Lower leg skin (tissue), 4 donors: ENCODE results near the gene THEMIS2. TPM values are rescaled to one million over a fixed set of nuclear protein-coding genes. Genes with fewer than 3 reads are reported as not detected.

Experiments used
- DNase-seq, 2 donors: peaks; one replicate each; pipeline ENCODE4 v3.0.0-alpha.2; 2019; ENCODE audit warnings: low spot score in 2 of 2
- H3K4me3 ChIP-seq: fragments of 200-600 bp; sonication (generic); 2 replicates; pipeline ENCODE4 v1.5.1; 2017; ENCODE audit warnings: mild to moderate bottlenecking, low read depth; ENCODE audit not compliant: poor library complexity, severe bottlenecking
- POLR2A ChIP-seq, 2 donors: fragments of 450-650 bp; IDR thresholded peaks; one replicate each; pipeline ENCODE4 v1.6.1; 2016 to 2017; ENCODE audit warnings: antibody characterized with exemption in 2 of 2, mild to moderate bottlenecking in 1 of 2, moderate library complexity in 1 of 2
- WGBS, 2 donors: methylation state at CpG; one replicate each; pipeline ENCODE4 v1.1.5; 2018; 5-methylcytosine and 5-hydroxymethylcytosine counted together
- intact Hi-C: fragments of 100-400 bp; cut with DNase I; formaldehyde crosslinking; loops from one replicate; pipeline ENCODE4 v1.15.0; 2023; ENCODE audit warnings: low total_unique reads
- total RNA-seq, 4 donors: library from RNA; depleted of rRNA; stranded (reverse); fragments of >200 nt; gene quantifications; one replicate each; pipeline ENCODE4 v1.1.0, GENCODE V29; 2016
- TF ChIP-seq, protein P1 (sequence below), 3 donors: fragments of 450-650 bp; IDR thresholded peaks; one replicate each; pipeline ENCODE4 v1.5.1; 2016; ENCODE audit warnings: antibody characterized with exemption in 3 of 3, mild to moderate bottlenecking in 3 of 3, moderate library complexity in 2 of 3

THEMIS2 gene
- total RNA-seq, 4 donors from 2014 or later: 5.1 to 12.6 (median 8.9) TPM

DNA sequence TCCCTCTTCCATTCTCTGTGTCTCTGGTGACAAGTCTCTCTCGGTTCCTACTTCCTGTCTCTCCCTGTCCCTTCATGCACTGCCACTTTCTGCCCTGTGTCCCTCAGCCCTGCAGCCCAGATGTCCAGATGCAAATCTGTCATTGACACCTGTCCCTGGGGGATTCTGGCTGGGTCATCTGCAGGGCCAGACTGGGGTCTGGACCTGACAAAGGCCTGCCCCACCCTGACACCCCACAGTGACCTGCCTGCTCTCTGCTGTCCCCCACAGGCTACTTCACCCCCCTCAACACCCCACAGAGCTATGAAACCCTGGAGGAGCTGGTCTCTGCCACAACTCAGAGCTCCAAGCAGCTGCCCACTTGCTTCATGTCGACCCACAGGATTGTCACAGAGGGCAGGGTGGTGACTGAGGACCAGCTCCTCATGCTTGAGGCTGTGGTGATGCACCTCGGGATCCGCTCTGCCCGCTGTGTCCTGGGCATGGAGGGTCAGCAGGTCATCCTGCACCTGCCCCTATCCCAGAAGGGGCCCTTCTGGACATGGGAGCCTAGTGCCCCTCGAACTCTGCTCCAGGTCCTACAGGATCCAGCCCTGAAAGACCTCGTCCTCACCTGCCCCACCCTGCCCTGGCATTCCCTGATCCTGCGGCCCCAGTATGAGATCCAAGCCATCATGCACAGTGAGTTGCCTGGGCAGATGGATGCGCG is 7.2 kb downstream of the THEMIS2 start:
- no peak for DNase-seq
- 81% methylated on average over 10 of the region's 10 CpGs for WGBS, 2 donors
- TF ChIP-seq POLR2A (IDR thresholded peaks at IDR 0.05): no peak
- TF ChIP-seq, protein P1, sequence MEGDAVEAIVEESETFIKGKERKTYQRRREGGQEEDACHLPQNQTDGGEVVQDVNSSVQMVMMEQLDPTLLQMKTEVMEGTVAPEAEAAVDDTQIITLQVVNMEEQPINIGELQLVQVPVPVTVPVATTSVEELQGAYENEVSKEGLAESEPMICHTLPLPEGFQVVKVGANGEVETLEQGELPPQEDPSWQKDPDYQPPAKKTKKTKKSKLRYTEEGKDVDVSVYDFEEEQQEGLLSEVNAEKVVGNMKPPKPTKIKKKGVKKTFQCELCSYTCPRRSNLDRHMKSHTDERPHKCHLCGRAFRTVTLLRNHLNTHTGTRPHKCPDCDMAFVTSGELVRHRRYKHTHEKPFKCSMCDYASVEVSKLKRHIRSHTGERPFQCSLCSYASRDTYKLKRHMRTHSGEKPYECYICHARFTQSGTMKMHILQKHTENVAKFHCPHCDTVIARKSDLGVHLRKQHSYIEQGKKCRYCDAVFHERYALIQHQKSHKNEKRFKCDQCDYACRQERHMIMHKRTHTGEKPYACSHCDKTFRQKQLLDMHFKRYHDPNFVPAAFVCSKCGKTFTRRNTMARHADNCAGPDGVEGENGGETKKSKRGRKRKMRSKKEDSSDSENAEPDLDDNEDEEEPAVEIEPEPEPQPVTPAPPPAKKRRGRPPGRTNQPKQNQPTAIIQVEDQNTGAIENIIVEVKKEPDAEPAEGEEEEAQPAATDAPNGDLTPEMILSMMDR (IDR thresholded peaks at IDR 0.05): no peak

DNA sequence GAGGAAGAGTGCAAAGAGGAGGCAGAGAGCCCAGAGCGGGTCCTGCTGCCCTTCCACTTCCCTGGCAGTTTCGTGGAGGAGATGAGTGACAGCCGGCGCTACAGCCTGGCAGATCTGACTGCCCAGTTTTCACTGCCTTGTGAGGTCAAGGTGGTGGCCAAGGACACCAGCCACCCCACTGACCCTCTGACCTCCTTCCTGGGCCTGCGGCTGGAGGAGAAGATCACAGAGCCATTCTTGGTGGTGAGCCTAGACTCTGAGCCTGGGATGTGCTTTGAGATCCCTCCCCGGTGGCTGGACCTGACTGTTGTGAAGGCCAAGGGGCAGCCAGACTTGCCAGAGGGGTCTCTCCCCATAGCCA is 10.2 kb downstream of the THEMIS2 start:
- DNase-seq: peak in 1 of 2 donors; percentile 79
- WGBS, 2 donors: 91 to 100% methylated on average over 5 to 6 of the region's 6 CpGs
- H3K4me3 ChIP-seq: no peak overlapping the region
- no peak for TF ChIP-seq POLR2A (IDR thresholded peaks at IDR 0.05)
- TF ChIP-seq, protein P1 (IDR thresholded peaks at IDR 0.05): no peak
- intact Hi-C loops: no loop called here

More for the DNA sequence above, 7.2 kb downstream of the THEMIS2 start:
- no peak overlapping the region for H3K4me3 ChIP-seq
- intact Hi-C loops: no loop called here

DNA sequence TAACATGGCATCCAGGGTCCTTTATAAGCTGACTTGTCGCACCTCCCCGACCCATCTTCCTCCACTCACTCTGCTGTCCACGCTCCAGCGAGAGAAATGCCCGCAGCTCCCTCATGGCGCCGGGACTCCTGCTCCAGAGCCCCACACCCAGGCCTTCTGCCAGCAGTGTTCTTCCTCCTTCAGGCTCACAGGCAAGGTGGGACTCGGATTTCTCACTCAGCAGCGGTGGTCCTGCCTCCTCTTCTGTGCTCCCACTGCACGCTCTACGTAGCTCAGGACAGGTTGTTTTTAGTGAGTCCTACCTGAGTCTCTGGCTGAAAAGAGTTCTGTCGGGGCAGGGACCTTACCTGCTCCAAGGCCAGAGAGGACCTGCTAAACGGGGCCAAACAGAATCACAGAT is 11.2 kb downstream of the THEMIS2 start:
- WGBS, 2 donors: 86 to 95% methylated on average over 13 of the region's 13 CpGs
- TF ChIP-seq, protein P1 (IDR thresholded peaks at IDR 0.05): no peak
- TF ChIP-seq POLR2A (IDR thresholded peaks at IDR 0.05): no peak
- intact Hi-C loops: no loop called here
- no peak for DNase-seq
- H3K4me3 ChIP-seq: no peak overlapping the region

DNA sequence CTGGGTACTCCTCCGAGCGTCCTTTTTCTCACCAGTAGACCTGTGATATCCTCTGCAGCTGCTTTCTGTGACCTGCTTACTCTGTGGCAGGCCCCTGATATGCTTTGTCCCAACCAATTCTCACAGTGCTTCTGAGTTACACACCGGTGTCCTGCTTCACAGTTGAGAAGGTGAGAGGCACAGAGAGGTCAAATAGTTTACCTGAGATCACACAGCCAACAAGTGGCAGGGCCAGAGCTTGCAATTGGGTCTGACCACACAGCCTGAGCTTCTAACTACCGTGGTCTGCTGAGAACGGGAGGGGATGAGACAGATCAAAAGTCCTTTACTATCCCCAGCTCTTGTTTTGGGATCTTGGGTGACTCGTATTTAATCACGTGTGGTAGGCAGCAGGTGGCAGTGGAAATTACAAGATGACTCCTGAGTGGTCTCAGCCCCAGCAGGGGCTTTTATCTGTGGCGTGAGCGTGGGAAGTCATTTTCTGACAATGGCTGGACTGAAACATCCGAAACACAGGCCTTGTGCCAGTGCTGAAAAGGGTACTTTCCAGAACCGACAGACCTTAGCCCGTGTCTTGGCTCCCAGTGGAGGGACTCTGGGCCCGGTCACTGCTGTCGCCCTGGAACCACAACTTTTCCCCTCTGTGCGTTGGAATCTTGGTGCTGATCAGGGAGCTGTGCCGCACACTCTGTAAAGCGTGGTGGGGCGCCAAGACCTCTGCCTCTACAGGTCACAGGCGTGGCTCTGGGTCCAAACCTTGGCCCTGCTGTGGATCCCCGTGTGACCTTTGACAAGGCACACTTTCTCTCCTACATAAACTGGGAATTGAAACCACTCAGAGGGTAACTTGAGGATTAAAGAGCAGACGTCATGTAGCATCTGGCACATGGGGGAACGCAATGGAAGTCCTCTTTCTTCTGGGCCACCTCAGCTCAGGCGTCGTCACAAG is 11.9 kb downstream of the THEMIS2 start:
- DNase-seq: no peak
- intact Hi-C loops: no loop called here
- no peak overlapping the region for H3K4me3 ChIP-seq
- TF ChIP-seq POLR2A (IDR thresholded peaks at IDR 0.05): no peak
- TF ChIP-seq, protein P1 (IDR thresholded peaks at IDR 0.05): no peak
- 84 to 86% methylated on average over 23 to 24 of the region's 24 CpGs for WGBS, 2 donors

DNA sequence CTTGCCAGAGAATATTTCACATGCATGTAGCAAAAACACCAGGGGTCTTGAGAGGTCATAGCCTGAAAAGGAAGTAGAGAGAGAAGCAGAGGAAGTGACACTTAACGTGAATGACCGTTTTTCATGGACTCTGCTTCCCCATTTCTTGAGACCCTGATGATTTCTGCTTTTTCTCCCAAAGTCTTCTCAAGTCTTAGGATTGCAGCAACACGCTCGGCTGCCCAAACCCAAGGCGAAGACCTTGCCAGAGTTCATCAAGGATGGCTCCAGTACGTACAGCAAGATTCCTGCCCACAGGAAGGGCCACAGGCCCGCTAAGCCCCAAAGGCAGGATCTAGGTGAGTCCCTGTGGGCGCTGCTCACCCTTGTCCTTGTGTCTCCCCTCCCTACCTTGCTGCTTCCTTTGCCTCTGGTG is 12.8 kb downstream of the THEMIS2 start:
- H3K4me3 ChIP-seq: no peak overlapping the region
- WGBS, 2 donors: 86 to 92% methylated on average over 8 of the region's 8 CpGs
- DNase-seq: peak in 1 of 2 donors; percentile 70
- TF ChIP-seq, protein P1 (IDR thresholded peaks at IDR 0.05): no peak
- TF ChIP-seq POLR2A (IDR thresholded peaks at IDR 0.05): no peak
- intact Hi-C loops: no loop called here
